GM12878 (cell line): Measurements from ENCODE around the gene AARSD1. TPM values are rescaled to one million over a fixed set of nuclear protein-coding genes. Genes with fewer than 3 reads are reported as not detected.
"Not testable (repeated sequence)": the region's sequence is repeated elsewhere in the genome, so short reads cannot be mapped to it uniquely, and the experiment has no call there.

Source experiments
- ATAC-seq: fragments of 200-7000 bp; cut with Tn5 transposase; 3 replicates; pipeline ENCODE4 v1.9.1; 2020; ENCODE audit warnings: mild to moderate bottlenecking, moderate library complexity
- BruUV-seq: library from RNA; stranded (reverse); fragments of 400-500 nt; replicated peaks from 2 replicates; lab custom pipeline; 2021; lab: Mats Ljungman, UMichigan
- CTCF ChIA-PET: fragments of 300-600 bp; sonication (Branson Sonifier 250); formaldehyde crosslinking; extraction: SDS; loops from one replicate; lab custom pipeline; 2021; ENCODE audit warnings: inconsistent platforms; lab: Yijun Ruan, JAX
- POLR2A ChIA-PET: fragments of 350-600 bp; formaldehyde crosslinking; extraction: SDS; loops from one replicate; lab custom pipeline; 2021; ENCODE audit warnings: inconsistent platforms; lab: Charles Lee
- RAD21 ChIA-PET: fragments of 300-600 bp; sonication (Branson Sonifier 250); formaldehyde crosslinking; loops from one replicate; lab custom pipeline; 2023; ENCODE audit warnings: antibody characterized with exemption; ENCODE audit not compliant: unreplicated experiment; lab: Charles Lee
- SMC1A ChIA-PET: fragments of 300-600 bp; sonication (Branson Sonifier 250); formaldehyde crosslinking; loops from one replicate; lab custom pipeline; 2023; ENCODE audit not compliant: unreplicated experiment, uncharacterized antibody; lab: Charles Lee
- DNase-seq: peaks from one replicate; pipeline ENCODE4 v3.0.0-alpha.2; 2011; ENCODE audit warnings: low read depth, low spot score
- FAIRE-seq: peaks from 3 replicates; lab custom pipeline; 2011; peaks lifted over from hg19 to GRCh38; lab: Jason Lieb, UNC
- H2AFZ ChIP-seq: 2 replicates; pipeline ENCODE4 v1.6.0; 2011; ENCODE audit warnings: low read depth, low read length, control low read depth; ENCODE audit not compliant: control insufficient read depth
- H3K27ac ChIP-seq: 2 replicates; pipeline ENCODE4 v1.5.1; 2011; ENCODE audit warnings: control low read depth; ENCODE audit not compliant: control insufficient read depth, insufficient read depth
- H3K27me3 ChIP-seq, 2 experiments: replicated peaks in 1 of 2; 2 replicates each; pipeline versions ENCODE4 v1.6.0 to v1.6.1; 2011; ENCODE audit warnings: low read length in 1 of 2; ENCODE audit not compliant: control insufficient read depth in 2 of 2, insufficient read depth in 2 of 2
- H3K36me3 ChIP-seq, 2 experiments: 2 replicates each; pipeline ENCODE4 v1.5.1; 2011; ENCODE audit warnings: low read length in 1 of 2; ENCODE audit not compliant: control insufficient read depth in 2 of 2, insufficient read depth in 2 of 2
- H3K4me1 ChIP-seq: 2 replicates; pipeline ENCODE4 v1.6.1; 2011; ENCODE audit warnings: mild to moderate bottlenecking, low read length, moderate library complexity, mixed read lengths; ENCODE audit not compliant: control insufficient read depth, insufficient read depth
- H3K4me2 ChIP-seq: 2 replicates; pipeline ENCODE4 v1.6.0; 2011; ENCODE audit warnings: control low read depth; ENCODE audit not compliant: control insufficient read depth, insufficient read depth
- H3K4me3 ChIP-seq: fragments of 200-600 bp; sonication (generic); 2 replicates; pipeline ENCODE4 v1.5.1; 2016
- H3K79me2 ChIP-seq: 2 replicates; pipeline ENCODE4 v1.6.0; 2011; ENCODE audit warnings: low read length; ENCODE audit not compliant: control insufficient read depth, insufficient read depth
- H3K9ac ChIP-seq: 2 replicates; pipeline ENCODE4 v1.8.0; 2011; ENCODE audit warnings: low read length, control low read depth, mixed read lengths; ENCODE audit not compliant: control insufficient read depth, insufficient read depth
- H3K9me3 ChIP-seq: replicated peaks from 3 replicates; pipeline ENCODE4 v1.5.1; 2011; ENCODE audit warnings: mild to moderate bottlenecking, low read length; ENCODE audit not compliant: control insufficient read depth, insufficient read depth
- H4K20me1 ChIP-seq: 2 replicates; pipeline ENCODE4 v1.6.0; 2011; ENCODE audit not compliant: control insufficient read depth, insufficient read depth
- JUNB ChIP-seq: IDR thresholded peaks from 2 replicates; pipeline ENCODE4 v1.6.1; 2016; ENCODE audit warnings: antibody characterized with exemption, mild to moderate bottlenecking
- PAX8 ChIP-seq: fragments of 450-650 bp; IDR thresholded peaks from 2 replicates; pipeline ENCODE4 v1.6.1; 2017; ENCODE audit warnings: mild to moderate bottlenecking, moderate library complexity
- WGBS: methylation state at CpG from one replicate; pipeline ENCODE4 v1.1.6; 2016; ENCODE audit warnings: low lambda C conversion rate; ENCODE audit not compliant: insufficient replicate concordance, insufficient coverage; ENCODE audit errors: missing lambda C conversion rate; 5-methylcytosine and 5-hydroxymethylcytosine counted together
- in situ Hi-C: fragments of 300-500 bp; cut with MboI; formaldehyde crosslinking; loops from 9 replicates; pipeline ENCODE4 v1.14.3; 2018; ENCODE audit warnings: mixed read lengths
- intact Hi-C: fragments of 100-400 bp; cut with micrococcal nuclease; formaldehyde crosslinking; loops from one replicate; pipeline ENCODE4 v1.14.2; 2022; ENCODE audit not compliant: unreplicated experiment
- polyA plus RNA-seq, 11 experiments: library from polyadenylated mRNA; depleted of rRNA in 4 of 11; unstranded in 6 of 11; stranded (reverse) in 5 of 11; fragments of >200 nt; fragmentation: Nextera tagmentation in 4 of 11; fragmentation: Illumina TruSeq in 1 of 11; extraction: Ambion mirVana in 4 of 11; extraction: Trizol in 1 of 11; gene quantifications; 1 replicate in 1 of 11; 2 replicates in 10 of 11; pipeline versions ENCODE4 v1.2.1 to v1.2.3, GENCODE V29; 2011 to 2016; ENCODE audit warnings: inconsistent platforms in 2 of 11, missing spikeins in 2 of 11, low read depth in 1 of 11
- total RNA-seq, 4 experiments: library from RNA; depleted of rRNA in 3 of 4; stranded (reverse); fragments of >200 nt in 3 of 4; fragmentation: Illumina TruSeq in 1 of 4; extraction: Trizol in 1 of 4; gene quantifications; 2 replicates each; pipeline versions ENCODE4 v1.2.1 to v1.2.3, GENCODE V29; 2013 to 2021

Gene AARSD1
- total and polyA plus RNA-seq, 10 of the 15 experiments (the other 5 are each of a cell fraction or from before 2014, with no cell fraction given) = 32.2 to 86.2 (median 52.8) TPM

DNA sequence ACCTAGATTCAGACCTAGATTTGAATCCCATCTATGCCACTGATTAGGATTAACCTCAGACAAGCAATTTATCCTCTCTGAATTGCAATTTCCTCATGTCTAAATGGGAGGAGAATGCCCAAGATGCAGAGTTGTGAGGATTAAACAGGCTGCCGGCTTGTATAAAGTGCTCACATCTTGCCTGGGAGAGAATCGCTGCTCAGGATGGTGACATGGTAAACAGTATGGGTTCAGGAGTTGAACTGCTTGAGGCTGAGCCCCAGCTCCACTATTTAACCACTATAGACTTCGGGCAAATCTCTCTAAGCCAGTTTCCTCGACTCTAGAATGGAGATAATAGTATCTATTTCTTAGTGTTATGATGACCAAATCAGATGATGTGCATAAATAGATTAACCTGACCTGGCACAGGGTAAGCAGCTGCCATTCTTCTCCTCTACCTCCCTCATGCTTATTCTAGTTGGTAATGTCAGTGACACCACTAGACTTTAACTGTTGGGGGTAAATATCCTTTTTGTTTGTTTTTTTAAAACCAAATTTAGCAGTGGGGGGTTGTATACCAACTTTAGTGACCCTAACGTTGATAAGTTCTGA is 33.2 kb upstream of the AARSD1 start:
- H3K9me3 ChIP-seq = no peaks in the 10 kb centered on the region
- intact Hi-C loops = loop anchor here (10.0 kb wide), 1 partner anchor 153 kb away; the partner anchor contains the start of gene AOC2
- peaks cover 26% of the 10 kb centered on the region for H3K79me2 ChIP-seq
- POLR2A ChIA-PET = interaction anchor here (0.5 to 2.6 kb wide), 22 partner anchors 9 to 1053 kb away, joined by 3 to 21 read pairs (median 3); partner anchors contain the start of genes AARSD1, BECN1, BRCA1 and DHX8
- peak overlapping the region; percentile 9 for H3K4me2 ChIP-seq
- SMC1A ChIA-PET = interaction anchor here (0.6 to 3.7 kb wide), 33 partner anchors 9 to 486 kb away, joined by 3 to 47 read pairs (median 4); partner anchors contain the start of genes DHX8, IFI35, PSMC3IP and PSME3
- no peaks in the 10 kb centered on the region for H4K20me1 ChIP-seq
- ATAC-seq = peak; percentile 4
- DNase-seq = no peak
- peak overlapping the region; percentile 70 for H2AFZ ChIP-seq
- WGBS = 14% methylated on average over 5 of the region's 5 CpGs
- no TSS peak for BruUV-seq
- H3K4me3 ChIP-seq = peak overlapping the region; percentile 35; the same call in 1 of the 2 replicates
- peaks cover 3% of the 10 kb centered on the region; the same call in 1 of the 2 replicates for H3K4me1 ChIP-seq
- CTCF ChIA-PET = interaction anchor here (0.8 to 4.8 kb wide), 39 partner anchors 10 to 486 kb away, joined by 3 to 66 read pairs (median 5); partner anchors contain the start of genes AARSD1, AOC2, BECN1 and CNTD1
- RAD21 ChIA-PET = interaction anchor here (0.5 to 2.7 kb wide), 34 partner anchors 9 to 487 kb away, joined by 3 to 31 read pairs (median 5); partner anchors contain the start of genes AARSD1, AOC2, BECN1 and CNTD1
- in situ Hi-C loops = no loop called here
- no peak for TF ChIP-seq JUNB
- TF ChIP-seq PAX8 = 0 out of 2 replicates have a peak, but pooled peaks have one; percentile 40
- no peaks in the 10 kb centered on the region for H3K27me3 ChIP-seq
- H3K9ac ChIP-seq = peak overlapping the region; percentile 31; the same call in 1 of the 2 replicates
- H3K27ac ChIP-seq = peak overlapping the region; percentile 13; the same call in 1 of the 2 replicates
- H3K36me3 ChIP-seq = peaks cover 5 to 12% of the 10 kb centered on the region in 2 experiments
- peak; percentile 31 for FAIRE-seq

DNA sequence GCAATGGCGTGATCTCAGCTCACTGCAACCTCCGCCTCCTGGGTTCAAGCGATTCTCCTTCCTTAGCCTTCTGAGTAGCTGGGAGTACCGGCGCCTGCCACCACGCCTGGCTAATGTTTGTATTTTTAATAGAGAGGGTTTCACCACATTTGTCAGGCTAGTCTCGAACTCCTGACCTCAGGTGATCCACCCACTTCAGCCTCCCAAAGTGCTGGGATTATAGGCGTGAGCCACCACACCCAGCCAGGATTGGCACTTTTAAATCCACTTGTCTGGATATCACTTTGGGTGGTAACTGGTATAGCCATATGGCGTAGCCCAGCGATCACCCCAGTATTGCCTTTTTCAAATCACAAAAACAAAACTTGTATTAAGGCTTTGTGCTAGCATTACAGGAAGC is 29.7 kb upstream of the AARSD1 start:
- intact Hi-C loops = loop anchor here (10.0 kb wide), 1 partner anchor 149 kb away; the partner anchor contains the start of gene AOC2
- H3K36me3 ChIP-seq = peaks cover 10 to 20% of the 10 kb centered on the region in 2 experiments; a peak in 3 of 4 replicates
- H4K20me1 ChIP-seq, ATAC-seq, in situ Hi-C loops, H3K27ac ChIP-seq, H2AFZ ChIP-seq, H3K79me2 ChIP-seq, DNase-seq, CTCF ChIA-PET, POLR2A ChIA-PET, H3K27me3 ChIP-seq, RAD21 ChIA-PET, FAIRE-seq, H3K9ac ChIP-seq, H3K4me3 ChIP-seq, BruUV-seq, H3K9me3 ChIP-seq, H3K4me1 ChIP-seq, H3K4me2 ChIP-seq: not testable (repeated sequence)
- SMC1A ChIA-PET = interaction anchor here (0.9 kb wide), 1 partner anchor 10 kb away, joined by 3 read pairs; no protein-coding TSS in a partner anchor
- 87% methylated on average over 10 of the region's 10 CpGs for WGBS
